ENCODE measurements around the gene RAF1. TPM values are rescaled to one million over a fixed set of nuclear protein-coding genes. Genes with fewer than 3 reads are reported as not detected.

RAF1 gene
- total and polyA plus RNA-seq, 3 donors from 2014 or later = 68.7 to 138 (median 133) TPM

GRCh38 chr3:12671120-12671450 is 7.2 kb upstream of the RAF1 start:
- Histone ChIP-seq H3K9me3 (no peaks in the 10 kb centered on the region), H3K4me3 (no peak overlapping the region), H3K27ac (no peak overlapping the region), H3K4me1 (no peaks in the 10 kb centered on the region), H3K36me3 (ENCODE audit: low read depth, missing control alignments) (no peaks in the 10 kb centered on the region), H3K27me3 (no peaks in the 10 kb centered on the region)
- 90% methylated on average over 3 of the region's 3 CpGs for WGBS, 2 donors
- intact Hi-C loops (cut with DNase I; ENCODE audit: low total_unique reads) = no loop called here
- DNase-seq = no peak
- TF ChIP-seq POLR2A (IDR thresholded peaks at IDR 0.05) (no peak), CTCF (IDR thresholded peaks at IDR 0.05) (no peak)

DNA sequence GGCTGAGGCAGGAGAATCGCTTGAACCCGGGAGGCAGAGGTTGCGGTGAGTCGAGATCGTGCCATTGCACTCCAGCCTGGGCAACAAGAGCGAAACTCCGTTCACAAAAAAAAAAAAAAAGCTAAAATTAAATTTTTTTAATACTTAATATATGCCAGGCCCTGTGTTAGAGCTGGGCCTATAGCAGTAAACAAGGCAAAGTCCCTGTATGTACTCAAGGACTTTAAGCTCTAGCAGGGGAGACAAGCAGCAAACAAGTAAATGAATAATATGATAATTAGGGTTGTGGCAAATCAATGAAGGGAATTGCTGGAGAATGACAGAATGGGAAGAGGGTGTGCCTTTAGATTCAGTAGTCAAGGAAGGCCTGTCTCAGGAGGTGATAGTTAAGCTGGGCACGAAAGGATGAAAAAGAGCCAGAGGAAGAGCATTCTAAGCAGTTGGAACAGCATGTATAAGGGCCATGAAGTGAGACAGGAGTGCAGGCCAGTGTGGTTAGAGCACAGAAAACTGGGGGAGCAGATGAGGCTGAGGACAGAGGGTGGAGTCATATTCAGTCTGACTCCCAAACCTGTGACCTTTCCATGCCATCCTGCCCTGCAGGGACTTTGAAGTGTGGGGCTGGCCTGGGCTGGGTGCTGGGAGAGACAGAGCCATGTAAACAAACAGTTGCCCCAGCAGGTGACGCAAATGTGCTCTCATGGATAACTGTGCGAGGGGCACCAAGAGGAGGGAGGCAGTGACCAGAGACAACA is 6.6 kb upstream of the RAF1 start:
- Histone ChIP-seq H3K4me3 (no peak overlapping the region), H3K27ac (no peak overlapping the region), H3K36me3 (ENCODE audit: low read depth, missing control alignments) (no peaks in the 10 kb centered on the region), H3K9me3 (no peaks in the 10 kb centered on the region), H3K4me1 (no peaks in the 10 kb centered on the region), H3K27me3 (no peaks in the 10 kb centered on the region)
- 90 to 96% methylated on average over 10 of the region's 10 CpGs for WGBS, 2 donors
- TF ChIP-seq POLR2A (IDR thresholded peaks at IDR 0.05) = no peak
- no peak for TF ChIP-seq CTCF (IDR thresholded peaks at IDR 0.05)
- DNase-seq = no peak
- intact Hi-C loops (cut with DNase I; ENCODE audit: low total_unique reads) = no loop called here

GRCh38 chr3:12663401-12663935 is 449 bp downstream of the RAF1 start:
- intact Hi-C loops (cut with DNase I; ENCODE audit: low total_unique reads) = no loop called here
- peak overlapping the region; percentile 99 to 100 for H3K27ac ChIP-seq
- peak overlapping the region; percentile 96 to 100 for H3K4me3 ChIP-seq
- H3K9me3 ChIP-seq = no peaks in the 10 kb centered on the region
- H3K27me3 ChIP-seq = no peaks in the 10 kb centered on the region
- H3K36me3 ChIP-seq (ENCODE audit: low read depth, missing control alignments) = no peaks in the 10 kb centered on the region
- 0% methylated on average over 17 to 44 of the region's 45 CpGs for WGBS, 2 donors
- peak; percentile 58 for DNase-seq
- peaks cover 14% of the 10 kb centered on the region for H3K4me1 ChIP-seq
- TF ChIP-seq POLR2A (IDR thresholded peaks at IDR 0.05) (no peak), CTCF (IDR thresholded peaks at IDR 0.05) (no peak)

GRCh38 chr3:12662593-12663400 is 1.1 kb downstream of the RAF1 start:
- TF ChIP-seq CTCF (IDR thresholded peaks at IDR 0.05) = no peak
- TF ChIP-seq POLR2A (IDR thresholded peaks at IDR 0.05) = no peak
- H3K36me3 ChIP-seq (ENCODE audit: low read depth, missing control alignments) = no peaks in the 10 kb centered on the region
- H3K27me3 ChIP-seq = no peaks in the 10 kb centered on the region
- peak; percentile 53 for DNase-seq
- H3K4me1 ChIP-seq = peaks cover 19% of the 10 kb centered on the region
- peak overlapping the region; percentile 96 to 100 for H3K4me3 ChIP-seq
- H3K27ac ChIP-seq = peak overlapping the region; percentile 99 to 100
- WGBS, 2 donors = 1% methylated on average over 26 of the region's 26 CpGs
- intact Hi-C loops (cut with DNase I; ENCODE audit: low total_unique reads) = no loop called here
- no peaks in the 10 kb centered on the region for H3K9me3 ChIP-seq
